ENCODE results near the gene CD38. TPM values are rescaled to one million over a fixed set of nuclear protein-coding genes. Genes with fewer than 3 reads are reported as not detected.

The CD38 gene
- total RNA-seq, 1 experiment from 2014 or later, result 0.07 TPM

DNA sequence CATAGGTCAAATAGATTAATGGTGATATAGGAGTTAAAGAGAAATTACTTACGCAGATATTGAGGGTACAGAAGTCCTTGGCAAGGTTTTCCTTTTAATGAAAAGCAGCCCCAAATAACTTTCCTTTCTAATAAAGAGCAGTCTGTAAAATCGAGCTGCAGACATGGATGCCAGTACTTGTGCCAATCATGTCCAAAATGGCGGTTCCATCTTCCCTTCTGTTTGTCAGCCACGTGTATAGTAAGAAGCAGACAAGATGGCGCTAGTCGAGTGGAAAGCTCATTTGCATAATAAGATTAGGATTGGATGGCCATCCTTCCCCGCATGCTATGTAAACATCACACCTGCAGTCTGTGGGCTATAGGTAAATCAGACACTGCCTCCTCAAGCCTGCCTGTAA, 92.0 kb downstream of the CD38 start:
- H3T11ph ChIP-seq (ENCODE audit: low read length), result no peak overlapping the region
- no peak for TF ChIP-seq CTCF (conservative IDR thresholded peaks at IDR 0.05)
- H2AK5ac ChIP-seq (ENCODE audit: insufficient read length, low read length), result no peak overlapping the region
- DNase-seq, result no peak
- no peak overlapping the region for H2BK5ac ChIP-seq (ENCODE audit: insufficient read length, low read length)
- Mint-ChIP-seq H3K27me3 (ENCODE audit: low read depth) (peaks cover 1% of the 10 kb centered on the region; the same call in 1 of the 2 replicates), H3K4me1 (no peaks in the 10 kb centered on the region), H3K27ac (no peak overlapping the region; a peak in 1 of 7 replicates), H3K36me3 (ENCODE audit: insufficient read depth in 1 of 3, low read depth in 3 of 3) (peaks cover 0 to 2% (median 0%) of the 10 kb centered on the region in 3 experiments; a peak in 3 of 7 replicates), H3K9me3 (peaks cover 0 to 3% of the 10 kb centered on the region in 2 experiments; a peak in 2 of 5 replicates), H3K4me3 (no peak overlapping the region)
- H3K27me3 ChIP-seq (ENCODE audit: insufficient read depth, low read length), result no peaks in the 10 kb centered on the region
- H4K20me1 ChIP-seq (ENCODE audit: control insufficient read depth, insufficient read depth, insufficient read length), result no peaks in the 10 kb centered on the region
- no CpG with 5 or more reads among the region's 7 CpGs for WGBS (ENCODE audit: extremely low coverage, insufficient read length, low lambda C conversion rate)
- H3K4me1 ChIP-seq (ENCODE audit: insufficient read depth, low read length), result no peaks in the 10 kb centered on the region
- no peak overlapping the region for H4K8ac ChIP-seq (replicated peaks; ENCODE audit: insufficient read length, low read depth, low read length)
- H3K4ac ChIP-seq (ENCODE audit: low read depth, low read length), result no peak overlapping the region
- H3K56ac ChIP-seq (ENCODE audit: insufficient read length, low read depth, low read length), result no peak overlapping the region
- no peak overlapping the region for H3K9ac ChIP-seq (ENCODE audit: extremely low read depth, insufficient read length, low read length)
- H2BK12ac ChIP-seq (ENCODE audit: insufficient read length, low read depth, low read length), result no peak overlapping the region
- no peaks in the 10 kb centered on the region for H3K79me2 ChIP-seq (ENCODE audit: insufficient read depth, low read length)
- no peak overlapping the region for H3K18ac ChIP-seq (ENCODE audit: insufficient read length, low read depth, low read length)
- H3K14ac ChIP-seq (ENCODE audit: insufficient read depth, low read length), result no peak overlapping the region
- H3K23ac ChIP-seq (ENCODE audit: insufficient read length, low read depth, low read length), result no peak overlapping the region
- H2BK20ac ChIP-seq (ENCODE audit: low read depth, low read length, poor library complexity, severe bottlenecking), result no peak overlapping the region
- H3K9me3 ChIP-seq (ENCODE audit: control insufficient read depth, low read depth, low read length), result no peaks in the 10 kb centered on the region
- H2BK120ac ChIP-seq (ENCODE audit: low read depth, low read length, poor library complexity, severe bottlenecking), result no peak overlapping the region
- H2AFZ ChIP-seq (ENCODE audit: low read length), result no peak overlapping the region
- H3K23me2 ChIP-seq (ENCODE audit: insufficient read length, low read depth, low read length, poor library complexity, severe bottlenecking), result no peaks in the 10 kb centered on the region
- H3K79me1 ChIP-seq (ENCODE audit: insufficient read depth, low read depth, low read length, poor library complexity, severe bottlenecking), result no peaks in the 10 kb centered on the region
- no peak overlapping the region for H3K4me2 ChIP-seq (ENCODE audit: insufficient read depth, insufficient read length, low read length)
- H4K91ac ChIP-seq (ENCODE audit: insufficient read length, low read depth, low read length), result no peak overlapping the region
- no peak overlapping the region for H2BK15ac ChIP-seq (ENCODE audit: low read depth, low read length)
- H4K5ac ChIP-seq (ENCODE audit: insufficient read length, low read depth, low read length), result no peak overlapping the region
- no peak overlapping the region for H3K27ac ChIP-seq (ENCODE audit: insufficient read length, low read depth, low read length)

All from H9 (cell line).